ENCODE data around the gene SYNGR3. TPM values are rescaled to one million over a fixed set of nuclear protein-coding genes. Genes with fewer than 3 reads are reported as not detected.

The SYNGR3 gene
- total RNA-seq, 1 experiment from 2014 or later: 3.6 TPM

DNA sequence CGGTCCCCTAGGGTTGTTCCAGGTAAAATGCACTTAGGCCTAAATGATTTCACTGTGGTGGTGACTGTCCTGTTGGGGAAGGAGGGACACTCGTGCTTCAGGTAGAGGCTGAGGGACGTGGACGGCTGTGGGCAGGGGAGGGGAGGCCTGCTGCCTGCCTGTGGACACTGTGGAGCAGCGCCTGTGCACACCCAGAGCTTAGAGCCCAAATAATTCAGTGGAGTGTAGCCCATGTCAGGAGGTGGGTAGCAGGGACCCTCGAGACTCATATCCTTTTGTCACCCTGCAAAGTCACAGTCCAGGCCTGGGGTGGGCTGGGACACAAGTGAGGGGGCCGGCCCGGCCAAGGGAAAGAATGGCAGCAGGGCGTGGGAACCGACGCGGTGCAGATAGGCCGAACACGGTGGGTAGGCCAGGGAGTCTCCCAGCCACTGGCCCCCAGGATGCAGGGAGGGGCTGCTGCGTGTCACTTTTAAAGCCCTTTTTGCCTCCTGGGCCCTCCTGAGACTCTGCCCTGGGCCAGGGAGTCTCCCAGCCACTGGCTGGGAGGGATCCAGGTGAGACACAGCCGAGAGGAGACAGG is 36.2 kb downstream of the SYNGR3 start:
- CTCF ChIA-PET: interaction anchor here (1.4 kb wide), 1 partner anchor 22 kb away, joined by 5 read pairs; the partner anchor contains the start of genes NTHL1 and TSC2
- no peak overlapping the region for H3K27ac Mint-ChIP-seq (ENCODE audit: unreplicated experiment)
- TF ChIP-seq, protein P1, sequence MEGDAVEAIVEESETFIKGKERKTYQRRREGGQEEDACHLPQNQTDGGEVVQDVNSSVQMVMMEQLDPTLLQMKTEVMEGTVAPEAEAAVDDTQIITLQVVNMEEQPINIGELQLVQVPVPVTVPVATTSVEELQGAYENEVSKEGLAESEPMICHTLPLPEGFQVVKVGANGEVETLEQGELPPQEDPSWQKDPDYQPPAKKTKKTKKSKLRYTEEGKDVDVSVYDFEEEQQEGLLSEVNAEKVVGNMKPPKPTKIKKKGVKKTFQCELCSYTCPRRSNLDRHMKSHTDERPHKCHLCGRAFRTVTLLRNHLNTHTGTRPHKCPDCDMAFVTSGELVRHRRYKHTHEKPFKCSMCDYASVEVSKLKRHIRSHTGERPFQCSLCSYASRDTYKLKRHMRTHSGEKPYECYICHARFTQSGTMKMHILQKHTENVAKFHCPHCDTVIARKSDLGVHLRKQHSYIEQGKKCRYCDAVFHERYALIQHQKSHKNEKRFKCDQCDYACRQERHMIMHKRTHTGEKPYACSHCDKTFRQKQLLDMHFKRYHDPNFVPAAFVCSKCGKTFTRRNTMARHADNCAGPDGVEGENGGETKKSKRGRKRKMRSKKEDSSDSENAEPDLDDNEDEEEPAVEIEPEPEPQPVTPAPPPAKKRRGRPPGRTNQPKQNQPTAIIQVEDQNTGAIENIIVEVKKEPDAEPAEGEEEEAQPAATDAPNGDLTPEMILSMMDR (IDR thresholded peaks at IDR 0.05; ENCODE audit: unreplicated experiment): no peak
- no peak for DNase-seq
- no peaks in the 10 kb centered on the region for H3K9me3 Mint-ChIP-seq (ENCODE audit: low read depth, unreplicated experiment)
- peak overlapping the region; percentile 74 for H3K4me3 Mint-ChIP-seq (ENCODE audit: low read depth, unreplicated experiment)
- peaks cover 33% of the 10 kb centered on the region for H3K4me1 Mint-ChIP-seq (ENCODE audit: low read depth, unreplicated experiment)
- H3K36me3 Mint-ChIP-seq (ENCODE audit: insufficient read depth, unreplicated experiment): peaks cover 46% of the 10 kb centered on the region
- no TSS peak for BruUV-seq (replicated peaks)
- H3K27me3 Mint-ChIP-seq (ENCODE audit: unreplicated experiment): peaks cover 30% of the 10 kb centered on the region
- intact Hi-C loops (cut with micrococcal nuclease; ENCODE audit: unreplicated experiment): no loop called here

DNA sequence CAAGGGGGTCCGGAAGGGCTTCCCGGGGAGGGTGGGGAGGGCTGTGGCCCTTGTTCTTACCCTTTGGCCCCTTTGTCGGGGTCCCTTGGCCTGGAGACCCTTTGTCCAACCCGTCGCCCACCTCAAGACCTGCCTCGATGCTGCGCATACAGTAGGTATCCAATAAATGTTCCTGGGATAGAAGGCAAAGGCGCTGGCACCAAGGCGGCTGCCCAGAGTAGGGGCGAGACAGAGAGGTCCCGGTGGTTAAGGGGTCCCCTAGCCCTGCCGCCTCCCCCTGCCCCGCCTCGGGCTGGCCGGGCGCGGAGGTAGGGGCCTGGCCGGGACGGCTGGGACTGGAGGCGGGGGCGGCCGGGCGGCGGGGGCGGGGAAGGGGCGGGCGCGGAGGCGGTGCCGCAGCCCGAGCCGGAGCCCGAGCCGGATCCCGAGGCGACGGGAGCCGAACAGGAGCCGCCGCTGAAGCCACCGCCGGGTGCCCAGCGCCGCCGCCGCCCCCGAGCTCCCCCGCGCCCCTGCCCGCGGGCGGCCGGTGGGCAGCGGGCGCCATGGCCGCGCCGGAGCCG is 36.8 kb downstream of the SYNGR3 start, which contains the start of gene NHERF2:
Gene NHERF2 (plus strand): TSS at position 442 of the 563 bp plus-strand sequence. CDS start 104 bp downstream, at position 546.
- Mint-ChIP-seq H3K27me3 (ENCODE audit: unreplicated experiment) (peaks cover 24% of the 10 kb centered on the region), H3K27ac (ENCODE audit: unreplicated experiment) (no peak within 1 kb of the TSS), H3K4me3 (ENCODE audit: low read depth, unreplicated experiment) (peak within 1 kb of the TSS; percentile 74), H3K9me3 (ENCODE audit: low read depth, unreplicated experiment) (no peaks in the 10 kb centered on the region), H3K4me1 (ENCODE audit: low read depth, unreplicated experiment) (peaks cover 33% of the 10 kb centered on the region), H3K36me3 (ENCODE audit: insufficient read depth, unreplicated experiment) (peaks cover 42% of the 10 kb centered on the region)
- CTCF ChIA-PET: interaction anchor here (1.5 to 2.0 kb wide), 2 partner anchors 14 to 20 kb away, joined by 4 to 7 read pairs; no protein-coding TSS in a partner anchor
- TF ChIP-seq, protein P1 (IDR thresholded peaks at IDR 0.05; ENCODE audit: unreplicated experiment): no peak
- DNase-seq: no peak
- intact Hi-C loops (cut with micrococcal nuclease; ENCODE audit: unreplicated experiment): no loop called here
- BruUV-seq (replicated peaks): no TSS peak

DNA sequence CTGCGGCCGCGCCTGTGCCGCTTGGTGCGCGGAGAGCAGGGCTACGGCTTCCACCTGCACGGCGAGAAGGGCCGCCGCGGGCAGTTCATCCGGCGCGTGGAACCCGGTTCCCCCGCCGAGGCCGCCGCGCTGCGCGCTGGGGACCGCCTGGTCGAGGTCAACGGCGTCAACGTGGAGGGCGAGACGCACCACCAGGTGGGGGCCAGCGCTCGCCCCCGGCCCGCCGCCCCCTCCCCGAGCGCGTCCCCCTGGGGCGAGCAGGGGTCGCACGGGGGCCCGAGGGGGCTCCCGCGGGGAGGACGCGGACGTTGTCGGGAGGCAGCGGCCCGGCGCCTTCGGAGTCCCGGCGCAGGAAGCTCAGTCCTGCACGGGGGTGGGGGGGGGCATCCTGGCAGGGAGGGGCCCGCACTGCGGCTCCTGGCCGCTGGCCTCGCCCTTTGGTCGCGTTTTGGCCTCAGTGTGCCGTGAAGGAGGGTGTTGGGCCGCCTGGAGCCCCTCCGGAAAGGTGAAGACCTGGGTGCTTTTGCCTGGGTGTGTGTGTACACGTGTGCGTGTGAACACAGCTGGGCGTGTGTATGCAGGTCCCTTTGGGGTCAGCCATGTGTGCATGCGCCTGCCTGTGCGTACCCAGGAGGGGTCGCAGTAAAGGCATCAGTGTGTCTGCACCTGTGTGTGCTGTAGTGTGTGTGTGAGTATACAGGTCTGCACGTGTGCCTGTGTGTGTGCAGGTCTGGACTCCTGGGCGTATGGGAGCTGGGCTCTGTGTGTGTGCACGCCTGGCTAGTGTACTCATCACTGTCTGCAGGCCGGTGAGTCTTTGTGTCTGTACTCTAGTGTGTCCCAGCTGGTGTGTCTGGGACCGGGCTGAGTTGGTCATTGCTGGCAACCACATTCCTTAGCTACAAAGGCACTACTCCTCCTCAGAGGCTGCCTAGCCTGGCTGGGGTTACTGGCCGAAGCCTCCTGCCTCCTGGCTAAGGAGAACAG is 37.5 kb downstream of the SYNGR3 start:
- CTCF ChIA-PET: interaction anchor here (1.5 to 2.0 kb wide), 2 partner anchors 14 to 20 kb away, joined by 4 to 7 read pairs; no protein-coding TSS in a partner anchor
- BruUV-seq (replicated peaks): no TSS peak

DNA sequence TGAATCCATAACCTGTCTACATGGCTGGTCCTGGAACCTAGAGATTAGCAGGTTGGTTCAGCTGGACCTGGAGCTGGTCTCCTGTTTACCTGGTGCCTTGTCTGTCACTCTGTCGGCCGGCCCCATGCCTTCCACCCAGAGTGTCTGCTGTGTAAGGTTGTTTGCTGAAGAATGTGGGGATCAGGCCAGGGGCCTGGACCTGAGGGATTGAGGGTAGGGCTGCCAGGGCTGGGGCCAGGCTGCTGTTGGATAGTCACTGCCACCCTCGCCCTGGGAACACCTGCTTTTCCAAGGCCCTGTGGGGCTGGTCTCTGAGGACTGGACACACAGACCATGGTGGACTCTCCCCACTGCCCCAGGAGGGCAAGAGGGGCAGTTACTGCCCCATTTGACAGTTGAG is 38.4 kb downstream of the SYNGR3 start:
- Mint-ChIP-seq H3K4me3 (ENCODE audit: low read depth, unreplicated experiment) (peak overlapping the region; percentile 74), H3K27me3 (ENCODE audit: unreplicated experiment) (peaks cover 8% of the 10 kb centered on the region), H3K27ac (ENCODE audit: unreplicated experiment) (no peak overlapping the region), H3K9me3 (ENCODE audit: low read depth, unreplicated experiment) (no peaks in the 10 kb centered on the region), H3K4me1 (ENCODE audit: low read depth, unreplicated experiment) (peaks cover 23% of the 10 kb centered on the region), H3K36me3 (ENCODE audit: insufficient read depth, unreplicated experiment) (peaks cover 27% of the 10 kb centered on the region)
- TF ChIP-seq, protein P1 (IDR thresholded peaks at IDR 0.05; ENCODE audit: unreplicated experiment): no peak
- CTCF ChIA-PET: interaction anchor here (1.5 to 2.0 kb wide), 2 partner anchors 13 to 19 kb away, joined by 4 to 7 read pairs; no protein-coding TSS in a partner anchor
- DNase-seq: no peak
- BruUV-seq (replicated peaks): no TSS peak
- intact Hi-C loops (cut with micrococcal nuclease; ENCODE audit: unreplicated experiment): no loop called here

More for the DNA sequence above, 37.5 kb downstream of the SYNGR3 start:
- intact Hi-C loops (cut with micrococcal nuclease; ENCODE audit: unreplicated experiment): no loop called here
- no peak for DNase-seq
- Mint-ChIP-seq H3K4me1 (ENCODE audit: low read depth, unreplicated experiment) (peaks cover 32% of the 10 kb centered on the region), H3K27ac (ENCODE audit: unreplicated experiment) (no peak overlapping the region), H3K27me3 (ENCODE audit: unreplicated experiment) (peaks cover 16% of the 10 kb centered on the region), H3K4me3 (ENCODE audit: low read depth, unreplicated experiment) (peak overlapping the region; percentile 74), H3K9me3 (ENCODE audit: low read depth, unreplicated experiment) (no peaks in the 10 kb centered on the region), H3K36me3 (ENCODE audit: insufficient read depth, unreplicated experiment) (peaks cover 35% of the 10 kb centered on the region)
- TF ChIP-seq, protein P1 (IDR thresholded peaks at IDR 0.05; ENCODE audit: unreplicated experiment): no peak
